Peyer's patch (tissue), 4 donors: ENCODE results near the gene ANKRD60.

ENCODE experiments used
- POLR2A ChIP-seq, 2 donors: fragments of 450-650 bp; IDR thresholded peaks; one replicate each; pipeline ENCODE4 v1.5.1; 2017; ENCODE audit warnings: antibody characterized with exemption in 2 of 2, mild to moderate bottlenecking in 2 of 2, moderate library complexity in 2 of 2
- TF ChIP-seq, protein P1 (sequence below), 6 experiments: fragments of 450-650 bp in 4 of 6; fragments of 200-600 bp in 2 of 6; sonication (generic) in 1 of 6; IDR thresholded peaks; one replicate each; pipeline ENCODE4 v1.5.1; 2017 to 2019; ENCODE audit warnings: antibody characterized with exemption in 6 of 6, mild to moderate bottlenecking in 3 of 6, moderate library complexity in 1 of 6

DNA sequence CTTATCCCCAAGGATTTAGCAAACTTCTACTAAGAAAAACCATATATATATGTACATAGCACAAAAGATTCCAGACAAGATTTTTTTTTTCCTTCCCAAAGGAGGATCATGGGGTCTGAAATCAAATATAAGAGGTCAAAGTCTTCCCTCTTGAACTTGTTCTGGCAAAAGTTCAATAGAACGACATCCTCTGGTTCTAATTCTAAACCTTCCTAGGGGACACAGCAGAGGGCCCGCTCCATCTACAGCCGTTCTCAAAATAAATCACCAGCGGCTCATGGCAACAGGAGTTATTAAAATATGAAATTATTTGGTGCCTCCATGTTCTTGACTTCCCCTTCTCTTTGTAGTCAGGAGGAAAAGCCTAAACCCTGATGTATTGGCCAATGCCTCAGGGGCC, 29.0 kb downstream of the ANKRD60 start:
- TF ChIP-seq, protein P1, sequence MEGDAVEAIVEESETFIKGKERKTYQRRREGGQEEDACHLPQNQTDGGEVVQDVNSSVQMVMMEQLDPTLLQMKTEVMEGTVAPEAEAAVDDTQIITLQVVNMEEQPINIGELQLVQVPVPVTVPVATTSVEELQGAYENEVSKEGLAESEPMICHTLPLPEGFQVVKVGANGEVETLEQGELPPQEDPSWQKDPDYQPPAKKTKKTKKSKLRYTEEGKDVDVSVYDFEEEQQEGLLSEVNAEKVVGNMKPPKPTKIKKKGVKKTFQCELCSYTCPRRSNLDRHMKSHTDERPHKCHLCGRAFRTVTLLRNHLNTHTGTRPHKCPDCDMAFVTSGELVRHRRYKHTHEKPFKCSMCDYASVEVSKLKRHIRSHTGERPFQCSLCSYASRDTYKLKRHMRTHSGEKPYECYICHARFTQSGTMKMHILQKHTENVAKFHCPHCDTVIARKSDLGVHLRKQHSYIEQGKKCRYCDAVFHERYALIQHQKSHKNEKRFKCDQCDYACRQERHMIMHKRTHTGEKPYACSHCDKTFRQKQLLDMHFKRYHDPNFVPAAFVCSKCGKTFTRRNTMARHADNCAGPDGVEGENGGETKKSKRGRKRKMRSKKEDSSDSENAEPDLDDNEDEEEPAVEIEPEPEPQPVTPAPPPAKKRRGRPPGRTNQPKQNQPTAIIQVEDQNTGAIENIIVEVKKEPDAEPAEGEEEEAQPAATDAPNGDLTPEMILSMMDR (IDR thresholded peaks at IDR 0.05), result no peak
- no peak for TF ChIP-seq POLR2A (IDR thresholded peaks at IDR 0.05)
